GM19455 (cell line): ENCODE data around the gene CFAP251.

ENCODE experiments used
- ATAC-seq: cut with Tn5 transposase; IDR thresholded peaks from one replicate; pipeline ENCODE4 v1.9.1; 2021; ENCODE audit not compliant: unreplicated experiment

Gene CFAP251

GRCh38 chr12:121946313-121947025, 28.1 kb downstream of the CFAP251 start:
- no peak for ATAC-seq

GRCh38 chr12:121947981-121948380, 29.6 kb downstream of the CFAP251 start:
- ATAC-seq, result no peak

- ATAC-seq, result no peak
Observed at GRCh38 chr12:121949648-121950397, 31.4 kb downstream of the CFAP251 start.

GRCh38 chr12:121953117-121953692, 34.8 kb downstream of the CFAP251 start:
- no peak for ATAC-seq

GRCh38 chr12:121953695-121954094, 35.3 kb downstream of the CFAP251 start:
- ATAC-seq, result no peak

- no peak for ATAC-seq
Observed at GRCh38 chr12:121955258-121956237, 37.2 kb downstream of the CFAP251 start.

- ATAC-seq, result no peak
Observed at GRCh38 chr12:121957861-121958515, 39.6 kb downstream of the CFAP251 start.

- ATAC-seq, result no peak
Observed at GRCh38 chr12:121958541-121959240, 40.3 kb downstream of the CFAP251 start.

- no peak for ATAC-seq
Observed at GRCh38 chr12:121960541-121960940, 42.1 kb downstream of the CFAP251 start.

- ATAC-seq, result no peak
Observed at GRCh38 chr12:121961195-121961879, 42.9 kb downstream of the CFAP251 start.

- ATAC-seq, result no peak
Observed at GRCh38 chr12:121963341-121964018, 45.1 kb downstream of the CFAP251 start.

GRCh38 chr12:121964813-121965643, 46.6 kb downstream of the CFAP251 start:
- no peak for ATAC-seq

GRCh38 chr12:121966959-121967358, 48.6 kb downstream of the CFAP251 start:
- ATAC-seq, result no peak

- ATAC-seq, result no peak
Observed at GRCh38 chr12:121968876-121969275, 50.5 kb downstream of the CFAP251 start.

GRCh38 chr12:121969726-121970125, 51.3 kb downstream of the CFAP251 start:
- ATAC-seq, result no peak

GRCh38 chr12:121970581-121971300, 52.3 kb downstream of the CFAP251 start:
- ATAC-seq, result no peak
